HEK293 (cell line): ENCODE measurements around the gene SIRT7.

Experiments used
- CTCF ChIA-PET: fragments of 350-600 bp; formaldehyde crosslinking; extraction: SDS; loops from one replicate; lab custom pipeline; 2021; ENCODE audit warnings: antibody characterized with exemption; lab: Yijun Ruan, JAX
- POLR2A ChIA-PET: fragments of 300-600 bp; formaldehyde crosslinking; extraction: SDS; loops from one replicate; lab custom pipeline; 2020; ENCODE audit warnings: antibody characterized with exemption, inconsistent platforms; lab: Yijun Ruan, JAX
- H3K27ac ChIP-seq: fragments of 200-500 bp; sonication (Bioruptor generic); 2 replicates; pipeline ENCODE4 v1.5.1; 2014; ENCODE audit warnings: low read depth, low read length, control low read depth, inconsistent platforms; ENCODE audit errors: extremely low read depth
- H3K36me3 ChIP-seq, 2 experiments: fragments of 200-500 bp in 1 of 2; sonication (Bioruptor generic) in 1 of 2; 1 replicate in 1 of 2; 2 replicates in 1 of 2; pipeline ENCODE4 v1.5.1; 2014 to 2017; ENCODE audit warnings: inconsistent platforms in 2 of 2, low read length in 2 of 2; ENCODE audit not compliant: control insufficient read depth in 2 of 2, insufficient read depth in 1 of 2
- H3K4me1 ChIP-seq: fragments of 200-500 bp; sonication (Bioruptor generic); 2 replicates; pipeline ENCODE4 v1.5.1; 2014; ENCODE audit warnings: mild to moderate bottlenecking, low read length, inconsistent platforms; ENCODE audit not compliant: control insufficient read depth, insufficient read depth
- H3K4me3 ChIP-seq: 2 replicates; pipeline ENCODE4 v1.5.1; 2011; ENCODE audit warnings: low read depth, mild to moderate bottlenecking, control low read depth, low read length, moderate library complexity
- H3K9me3 ChIP-seq: fragments of 200-500 bp; sonication (Bioruptor generic); 2 replicates; pipeline ENCODE4 v1.5.1; 2014; ENCODE audit warnings: low read depth, low read length, inconsistent platforms; ENCODE audit not compliant: control insufficient read depth, insufficient read depth
- EGR2 ChIP-seq: fragments of 450-650 bp; formaldehyde crosslinking; IDR thresholded peaks from 2 replicates; pipeline ENCODE4 v1.5.1; 2016; ENCODE audit warnings: low read depth, missing biosample characterization, missing genetic modification characterization
- HOXA7 ChIP-seq: sonication (generic); formaldehyde crosslinking; IDR thresholded peaks from 2 replicates; pipeline ENCODE4 v1.8.1; 2022; ENCODE audit warnings: missing genetic modification reagents, borderline replicate concordance
- HOXC10 ChIP-seq: sonication (generic); formaldehyde crosslinking; IDR thresholded peaks from 2 replicates; pipeline ENCODE4 v1.8.1; 2023; ENCODE audit warnings: mild to moderate bottlenecking, missing genetic modification reagents
- YY2 ChIP-seq: fragments of 450-650 bp; formaldehyde crosslinking; IDR thresholded peaks from 2 replicates; pipeline ENCODE4 v1.5.1; 2016; ENCODE audit warnings: missing biosample characterization, missing genetic modification characterization
- ZBTB7A ChIP-seq: fragments of 450-650 bp; formaldehyde crosslinking; IDR thresholded peaks from 2 replicates; pipeline ENCODE4 v1.5.1; 2016; ENCODE audit warnings: low read depth, missing biosample characterization, missing genetic modification characterization
- ZFHX2 ChIP-seq: fragments of 450-650 bp; formaldehyde crosslinking; conservative IDR thresholded peaks from 2 replicates; pipeline ENCODE4 v1.5.1; 2016; ENCODE audit warnings: missing biosample characterization, missing genetic modification characterization
- ZNF132 ChIP-seq: fragments of 450-650 bp; formaldehyde crosslinking; IDR thresholded peaks from 2 replicates; pipeline ENCODE4 v1.5.1; 2017; ENCODE audit warnings: missing biosample characterization, missing genetic modification characterization, borderline replicate concordance
- ZNF148 ChIP-seq: fragments of 450-650 bp; formaldehyde crosslinking; IDR thresholded peaks from 2 replicates; pipeline ENCODE4 v1.5.0; 2017; ENCODE audit warnings: missing biosample characterization, missing genetic modification characterization, borderline replicate concordance
- ZNF155 ChIP-seq: fragments of 450-650 bp; formaldehyde crosslinking; IDR thresholded peaks from 2 replicates; pipeline ENCODE4 v1.5.1; 2016; ENCODE audit warnings: missing biosample characterization, missing genetic modification characterization
- ZNF169 ChIP-seq: fragments of 450-650 bp; formaldehyde crosslinking; IDR thresholded peaks from 2 replicates; pipeline ENCODE4 v1.5.1; 2016; ENCODE audit warnings: missing biosample characterization, missing genetic modification characterization
- ZNF202 ChIP-seq: fragments of 450-650 bp; formaldehyde crosslinking; IDR thresholded peaks from 2 replicates; pipeline ENCODE4 v1.5.1; 2016; ENCODE audit warnings: missing biosample characterization, missing genetic modification characterization, borderline replicate concordance
- ZNF221 ChIP-seq: fragments of 450-650 bp; formaldehyde crosslinking; IDR thresholded peaks from 2 replicates; pipeline ENCODE4 v1.5.1; 2017; ENCODE audit warnings: missing biosample characterization, missing genetic modification characterization, borderline replicate concordance
- ZNF23 ChIP-seq: fragments of 450-650 bp; formaldehyde crosslinking; IDR thresholded peaks from 2 replicates; pipeline ENCODE4 v1.5.1; 2016; ENCODE audit warnings: missing biosample characterization, missing genetic modification characterization, borderline replicate concordance
- ZNF341 ChIP-seq: fragments of 450-650 bp; formaldehyde crosslinking; IDR thresholded peaks from 2 replicates; pipeline ENCODE4; 2016; ENCODE audit warnings: low read depth, missing biosample characterization, missing genetic modification characterization
- ZNF394 ChIP-seq: fragments of 450-650 bp; formaldehyde crosslinking; IDR thresholded peaks from 2 replicates; pipeline ENCODE4 v1.5.1; 2016; ENCODE audit warnings: missing biosample characterization, missing genetic modification characterization, mild to moderate bottlenecking, moderate library complexity, borderline replicate concordance
- ZNF433 ChIP-seq: fragments of 450-650 bp; formaldehyde crosslinking; IDR thresholded peaks from 2 replicates; pipeline ENCODE4 v1.5.1; 2016; ENCODE audit warnings: missing biosample characterization, missing genetic modification characterization, low read depth
- ZNF449 ChIP-seq: fragments of 450-650 bp; formaldehyde crosslinking; IDR thresholded peaks from 2 replicates; pipeline ENCODE4 v1.5.1; 2017; ENCODE audit warnings: missing biosample characterization, mild to moderate bottlenecking, missing genetic modification characterization, moderate library complexity
- ZNF518A ChIP-seq: fragments of 450-650 bp; formaldehyde crosslinking; conservative IDR thresholded peaks from 2 replicates; pipeline ENCODE4 v1.5.1; 2016; ENCODE audit warnings: low read depth, missing biosample characterization, missing genetic modification characterization
- ZNF585B ChIP-seq: fragments of 450-650 bp; formaldehyde crosslinking; IDR thresholded peaks from 2 replicates; pipeline ENCODE4 v1.5.1; 2016; ENCODE audit warnings: missing biosample characterization, missing genetic modification characterization
- ZNF623 ChIP-seq: fragments of 450-650 bp; formaldehyde crosslinking; IDR thresholded peaks from 2 replicates; pipeline ENCODE4 v1.5.1; 2016; ENCODE audit warnings: missing biosample characterization, missing genetic modification characterization
- ZNF791 ChIP-seq: fragments of 450-650 bp; formaldehyde crosslinking; IDR thresholded peaks from 2 replicates; pipeline ENCODE4 v1.5.1; 2016; ENCODE audit warnings: missing biosample characterization, missing genetic modification characterization

SIRT7 gene

GRCh38 chr17:81940538-81941483 lies 22.8 kb upstream of the SIRT7 start (continued):
- no peak for TF ChIP-seq ZNF449
- no peak for TF ChIP-seq HOXA7 (CRISPR knock-in tag)
- no peak for TF ChIP-seq HOXC10
- TF ChIP-seq ZNF132, result no peak
- TF ChIP-seq YY2 (tag by site-specific recombination), result no peak
- no peak for TF ChIP-seq ZNF791 (tag by site-specific recombination)
- TF ChIP-seq ZNF585B (tag by site-specific recombination), result no peak
- no peak for TF ChIP-seq ZNF202 (tag by site-specific recombination)
- no peak for TF ChIP-seq ZNF433 (tag by site-specific recombination)
- TF ChIP-seq, all 188 proteins: peak for 0

GRCh38 chr17:81939881-81940385 lies 22.0 kb upstream of the SIRT7 start:
- H3K4me1 ChIP-seq, result peaks cover 2% of the 10 kb centered on the region; the same call in 1 of the 2 replicates
- ChIA-PET CTCF (interaction anchor here (1.0 kb wide), 1 partner anchor 19 kb away, joined by 4 read pairs; no protein-coding TSS in a partner anchor), POLR2A (interaction anchor here (1.0 kb wide), 1 partner anchor 12 kb away, joined by 3 read pairs; the partner anchor contains the start of gene MAFG)
- TF ChIP-seq ZNF221 (tag by site-specific recombination) (no peak), ZNF341 (tag by site-specific recombination) (peak; percentile 25; the same call in 1 of the 2 replicates), EGR2 (tag by site-specific recombination) (peak; percentile 69), ZFHX2 (tag by site-specific recombination) (peak; percentile 74), ZNF23 (tag by site-specific recombination) (no peak), ZNF169 (tag by site-specific recombination) (no peak), ZNF449 (no peak), ZNF623 (tag by site-specific recombination) (no peak), ZNF394 (tag by site-specific recombination) (peak; percentile 59; the same call in 1 of the 2 replicates)
- peaks cover 0 to 5% of the 10 kb centered on the region in 2 experiments; a peak in 1 of 3 replicates for H3K36me3 ChIP-seq
- H3K9me3 ChIP-seq, result no peaks in the 10 kb centered on the region
- no peak overlapping the region for H3K4me3 ChIP-seq
- no peak overlapping the region for H3K27ac ChIP-seq

- no peak overlapping the region for H3K27ac ChIP-seq
- TF ChIP-seq ZBTB7A (tag by site-specific recombination), result no peak
- no peak for TF ChIP-seq ZNF155 (tag by site-specific recombination)
- TF ChIP-seq ZNF518A, result no peak
- TF ChIP-seq ZNF148 (tag by site-specific recombination), result no peak
Observed at GRCh38 chr17:81939218-81939617, 21.2 kb upstream of the SIRT7 start.

More at GRCh38 chr17:81939218-81939617, 21.2 kb upstream of the SIRT7 start:
- no peak overlapping the region for H3K4me3 ChIP-seq
- peaks cover 0 to 10% of the 10 kb centered on the region in 2 experiments; a peak in 1 of 3 replicates for H3K36me3 ChIP-seq
- POLR2A ChIA-PET, result no interaction called here
- peaks cover 2% of the 10 kb centered on the region; the same call in 1 of the 2 replicates for H3K4me1 ChIP-seq
- CTCF ChIA-PET, result interaction anchor here (1.0 to 1.1 kb wide), 2 partner anchors 11 to 20 kb away, joined by 3 to 4 read pairs; no protein-coding TSS in a partner anchor
- no peaks in the 10 kb centered on the region for H3K9me3 ChIP-seq
